Astrocyte of the cerebellum (primary cell): ENCODE data around the gene C1QC.
A peak's percentile ranks its signal among the peaks of the same experiment; 100 is the strongest.

ENCODE experiments used
- DNase-seq: peaks from one replicate; pipeline ENCODE4 v3.0.0-alpha.2; 2011; ENCODE audit warnings: low read depth
- H3K4me3 ChIP-seq: 2 replicates; pipeline ENCODE4 v1.5.1; 2011; ENCODE audit warnings: mild to moderate bottlenecking, low read depth, low read length, moderate library complexity
- in situ Hi-C: cut with HindIII; loops from 2 replicates; pipeline ENCODE4 v1.10.0; 2017; ENCODE audit warnings: low sequenced_read_pairs
- TF ChIP-seq, protein P1 (sequence below): IDR thresholded peaks from 2 replicates; pipeline ENCODE4 v1.5.1; 2012; ENCODE audit warnings: low read length, low read depth, moderate library complexity, mild to moderate bottlenecking; ENCODE audit errors: missing control alignments

The C1QC gene

DNA sequence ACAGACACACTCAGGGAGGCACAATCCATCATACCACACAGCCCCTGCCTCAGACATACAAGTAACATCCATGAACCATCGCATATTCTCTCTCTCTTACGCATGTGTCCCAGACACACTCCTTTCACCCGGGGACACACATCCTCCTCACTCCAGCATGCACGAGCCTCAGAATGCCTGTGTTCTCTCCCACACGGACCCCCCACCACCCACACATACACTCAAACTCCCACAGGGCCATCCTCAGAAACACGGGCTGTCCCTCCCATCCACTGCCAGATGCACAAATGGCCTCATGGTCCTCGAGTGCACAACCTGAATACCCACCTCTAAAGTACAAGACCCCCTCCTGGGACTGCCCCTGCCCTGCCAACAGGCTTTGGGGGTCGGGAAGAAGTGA, 2.2 kb upstream of the C1QC start:
- no peak overlapping the region for H3K4me3 ChIP-seq
- DNase-seq: no peak
- in situ Hi-C loops: no loop called here
- TF ChIP-seq, protein P1, sequence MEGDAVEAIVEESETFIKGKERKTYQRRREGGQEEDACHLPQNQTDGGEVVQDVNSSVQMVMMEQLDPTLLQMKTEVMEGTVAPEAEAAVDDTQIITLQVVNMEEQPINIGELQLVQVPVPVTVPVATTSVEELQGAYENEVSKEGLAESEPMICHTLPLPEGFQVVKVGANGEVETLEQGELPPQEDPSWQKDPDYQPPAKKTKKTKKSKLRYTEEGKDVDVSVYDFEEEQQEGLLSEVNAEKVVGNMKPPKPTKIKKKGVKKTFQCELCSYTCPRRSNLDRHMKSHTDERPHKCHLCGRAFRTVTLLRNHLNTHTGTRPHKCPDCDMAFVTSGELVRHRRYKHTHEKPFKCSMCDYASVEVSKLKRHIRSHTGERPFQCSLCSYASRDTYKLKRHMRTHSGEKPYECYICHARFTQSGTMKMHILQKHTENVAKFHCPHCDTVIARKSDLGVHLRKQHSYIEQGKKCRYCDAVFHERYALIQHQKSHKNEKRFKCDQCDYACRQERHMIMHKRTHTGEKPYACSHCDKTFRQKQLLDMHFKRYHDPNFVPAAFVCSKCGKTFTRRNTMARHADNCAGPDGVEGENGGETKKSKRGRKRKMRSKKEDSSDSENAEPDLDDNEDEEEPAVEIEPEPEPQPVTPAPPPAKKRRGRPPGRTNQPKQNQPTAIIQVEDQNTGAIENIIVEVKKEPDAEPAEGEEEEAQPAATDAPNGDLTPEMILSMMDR: no peak

DNA sequence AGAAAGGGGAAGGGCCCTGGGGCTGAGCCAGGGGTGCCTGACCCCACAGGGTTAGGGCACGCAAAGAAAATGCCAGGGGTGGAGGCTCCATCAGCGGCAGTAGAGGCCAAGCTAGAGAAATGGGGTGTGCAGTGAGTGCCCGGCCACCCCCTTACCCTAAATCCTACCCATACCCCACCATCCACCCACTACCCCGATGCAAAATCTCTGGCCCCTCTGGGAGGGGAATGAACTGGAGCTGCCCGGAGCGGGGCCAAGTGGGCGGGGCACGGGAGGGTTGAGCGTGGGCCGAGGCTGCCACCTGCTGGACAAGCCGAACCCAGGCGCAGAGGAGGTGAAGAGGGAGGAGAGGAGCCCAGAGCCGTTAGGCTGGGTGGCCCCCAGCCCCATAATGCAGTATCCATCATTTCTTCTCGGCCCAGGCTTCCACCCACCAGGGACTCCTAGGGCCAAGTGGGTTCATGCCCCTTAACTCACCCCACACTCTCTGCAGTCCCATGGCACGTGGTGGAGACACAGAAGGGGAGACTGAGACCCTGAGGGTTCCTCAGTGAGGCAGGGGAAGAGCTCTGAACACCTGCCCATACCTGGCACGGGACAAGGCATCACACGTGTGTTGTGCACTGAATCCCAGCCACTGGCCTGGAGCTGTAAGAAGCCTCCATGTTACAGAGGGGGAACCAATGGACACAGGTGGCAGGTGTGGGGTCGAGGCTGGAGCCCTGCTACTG, 1.4 kb upstream of the C1QC start:
- in situ Hi-C loops: no loop called here
- DNase-seq: peak; percentile 8
- H3K4me3 ChIP-seq: no peak overlapping the region
- TF ChIP-seq, protein P1: peak; percentile 90

DNA sequence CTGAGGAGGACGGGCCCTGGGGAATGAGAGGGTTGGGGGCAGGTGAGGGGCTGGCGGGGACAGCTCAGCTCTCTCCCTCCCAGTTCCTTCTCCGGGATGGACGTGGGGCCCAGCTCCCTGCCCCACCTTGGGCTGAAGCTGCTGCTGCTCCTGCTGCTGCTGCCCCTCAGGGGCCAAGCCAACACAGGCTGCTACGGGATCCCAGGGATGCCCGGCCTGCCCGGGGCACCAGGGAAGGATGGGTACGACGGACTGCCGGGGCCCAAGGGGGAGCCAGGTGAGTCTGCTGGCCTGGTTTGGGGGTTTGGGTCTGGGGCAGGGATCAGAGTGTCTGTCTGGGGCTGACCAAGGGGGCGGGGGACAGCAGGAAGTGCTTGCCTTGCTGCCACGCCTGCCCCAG, 495 bp downstream of the C1QC start:
- no peak for DNase-seq
- TF ChIP-seq, protein P1: no peak
- in situ Hi-C loops: no loop called here
- H3K4me3 ChIP-seq: no peak overlapping the region

DNA sequence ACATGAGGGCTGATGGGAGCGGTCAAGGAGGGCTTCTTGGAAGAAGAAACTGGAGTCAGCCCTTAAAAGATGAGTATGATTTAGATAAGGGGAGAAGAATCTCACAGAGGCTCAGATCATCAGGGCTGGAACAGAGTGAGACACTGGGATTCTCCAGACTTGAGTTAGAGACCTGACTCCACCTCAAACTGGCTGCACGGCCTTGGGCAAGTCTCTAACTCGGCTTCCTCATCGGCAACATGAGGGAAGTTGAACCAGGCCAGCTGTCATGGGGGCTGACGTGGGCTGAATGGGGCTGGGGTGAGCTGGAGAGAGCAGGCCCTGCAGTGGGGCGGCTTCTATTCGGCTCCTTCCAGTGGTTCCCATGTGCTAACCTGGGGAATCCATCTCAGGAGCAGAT, 2.5 kb downstream of the C1QC start:
- TF ChIP-seq, protein P1: no peak
- in situ Hi-C loops: loop anchor here (5.0 kb wide), 1 partner anchor 539 kb away; no protein-coding TSS in a partner anchor
- H3K4me3 ChIP-seq: no peak overlapping the region
- no peak for DNase-seq

DNA sequence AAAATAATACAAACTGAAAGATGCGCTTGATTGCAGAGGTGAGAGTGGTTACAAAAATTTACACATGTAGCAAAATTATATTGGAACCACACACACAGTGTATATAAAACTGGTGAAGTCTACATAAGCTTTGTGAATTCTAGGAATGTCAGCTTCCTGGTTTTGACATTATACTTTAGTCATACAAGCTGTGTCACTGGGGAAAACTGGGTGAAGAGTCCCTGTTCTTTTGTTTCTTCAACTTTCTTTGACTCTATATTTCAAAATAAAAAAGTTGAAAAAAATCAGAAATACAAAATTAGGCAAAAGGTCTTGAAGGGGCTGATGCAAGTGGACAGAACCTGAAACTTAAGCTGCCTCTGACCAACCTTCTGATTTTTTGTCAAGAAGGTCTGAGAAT, 3.0 kb downstream of the C1QC start:
- no peak for DNase-seq
- no peak overlapping the region for H3K4me3 ChIP-seq
- TF ChIP-seq, protein P1: no peak
- in situ Hi-C loops: loop anchor here (5.0 kb wide), 1 partner anchor 539 kb away; no protein-coding TSS in a partner anchor

DNA sequence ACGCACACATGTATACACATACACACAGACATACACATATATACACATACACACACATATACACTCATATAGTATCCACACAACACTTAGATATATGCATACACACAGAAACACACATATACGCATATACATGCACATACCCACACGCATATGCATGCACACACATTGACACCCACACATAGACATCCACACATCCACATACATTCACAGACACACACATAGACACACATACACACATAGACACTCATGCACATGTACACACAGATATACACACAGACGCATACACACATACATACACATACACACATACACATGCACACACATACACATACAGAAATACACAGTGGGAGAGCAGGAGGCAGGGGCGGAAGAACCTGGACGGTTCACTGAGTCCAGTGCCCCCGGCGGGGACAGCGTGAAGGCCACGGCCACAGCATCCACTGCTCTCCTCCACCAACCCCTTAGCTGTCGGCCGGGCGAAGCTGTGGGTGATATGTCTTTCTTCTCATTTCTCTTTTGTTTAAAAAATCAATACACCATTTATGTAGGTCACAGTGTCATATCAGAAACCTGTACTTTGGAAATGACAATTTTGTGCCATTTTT, 6.8 kb downstream of the C1QC start:
- in situ Hi-C loops: no loop called here
- no peak for DNase-seq
- no peak overlapping the region for H3K4me3 ChIP-seq
- TF ChIP-seq, protein P1: no peak
